MCF 10A (cell line): ENCODE measurements around the gene IRF6. TPM values are rescaled to one million over a fixed set of nuclear protein-coding genes. Genes with fewer than 3 reads are reported as not detected.
A peak's percentile ranks its signal among the peaks of the same experiment; 100 is the strongest.

Source experiments
- BruUV-seq: library from RNA; stranded (reverse); fragments of 400-500 nt; replicated peaks from 2 replicates; lab custom pipeline; 2021; lab: Mats Ljungman, UMichigan
- CTCF ChIA-PET: fragments of 300-600 bp; sonication (Branson Sonifier 250); formaldehyde crosslinking; extraction: SDS; loops from one replicate; lab custom pipeline; 2021; ENCODE audit warnings: antibody characterized with exemption, inconsistent platforms; lab: Yijun Ruan, JAX
- POLR2A ChIA-PET: fragments of 300-600, 350-650 bp; sonication (Branson Sonifier 250); formaldehyde crosslinking; extraction: SDS; loops from one replicate; lab custom pipeline; 2020; ENCODE audit warnings: antibody characterized with exemption, inconsistent platforms; lab: Yijun Ruan, JAX
- DNase-seq: peaks from one replicate; pipeline ENCODE4 v3.0.0-alpha.2; 2018; ENCODE audit not compliant: unreplicated experiment
- H3K27ac Mint-ChIP-seq: one replicate; pipeline ENCODE4 v1.8.0; 2022; ENCODE audit warnings: mild to moderate bottlenecking, low read depth, mixed read lengths; ENCODE audit not compliant: unreplicated experiment
- H3K27me3 Mint-ChIP-seq: one replicate; pipeline ENCODE4 v1.8.0; 2022; ENCODE audit warnings: mixed read lengths; ENCODE audit not compliant: insufficient read depth, unreplicated experiment
- H3K36me3 Mint-ChIP-seq: one replicate; pipeline ENCODE4 v1.8.0; 2022; ENCODE audit warnings: mild to moderate bottlenecking, moderate library complexity, mixed read lengths; ENCODE audit not compliant: insufficient read depth, unreplicated experiment
- H3K4me1 Mint-ChIP-seq: one replicate; pipeline ENCODE4 v1.8.0; 2022; ENCODE audit warnings: mixed read lengths; ENCODE audit not compliant: insufficient read depth, unreplicated experiment
- H3K4me3 Mint-ChIP-seq: one replicate; pipeline ENCODE4 v1.8.0; 2022; ENCODE audit warnings: mild to moderate bottlenecking, moderate library complexity, mixed read lengths; ENCODE audit not compliant: unreplicated experiment
- H3K9me3 Mint-ChIP-seq: one replicate; pipeline ENCODE4 v1.8.0; 2022; ENCODE audit warnings: mixed read lengths; ENCODE audit not compliant: unreplicated experiment
- CTCF ChIP-seq: fragments of 200-600 bp; IDR thresholded peaks from one replicate; pipeline ENCODE4 v1.8.0; 2022; ENCODE audit warnings: antibody characterized with exemption, mild to moderate bottlenecking; ENCODE audit not compliant: unreplicated experiment
- intact Hi-C: fragments of 100-400 bp; cut with micrococcal nuclease; formaldehyde crosslinking; loops from 2 replicates; pipeline ENCODE4 v1.14.1; 2022
- total RNA-seq: library from RNA; stranded (reverse); gene quantifications from 2 replicates; pipeline ENCODE4 v1.2.3, GENCODE V29; 2022

Gene IRF6
- total RNA-seq, 1 experiment from 2014 or later, result 106 TPM

- Mint-ChIP-seq H3K27ac (no peak overlapping the region), H3K4me3 (no peak overlapping the region), H3K27me3 (no peaks in the 10 kb centered on the region), H3K9me3 (no peaks in the 10 kb centered on the region), H3K36me3 (no peaks in the 10 kb centered on the region), H3K4me1 (peaks cover 54% of the 10 kb centered on the region)
- intact Hi-C loops, result no loop called here
- no peak for TF ChIP-seq CTCF
- ChIA-PET POLR2A (interaction anchor here (0.7 to 16.5 kb wide), 9 partner anchors 12 to 1963 kb away, joined by 3 to 1382 read pairs (median 4); partner anchors contain the start of genes C1orf74, LAMB3 and UTP25), CTCF (interaction anchor here (1.0 to 28.3 kb wide), 6 partner anchors 10 to 63 kb away, joined by 3 to 1144 read pairs (median 4); partner anchors contain the start of gene UTP25)
- no peak for DNase-seq
- no TSS peak for BruUV-seq
Measured at GRCh38 chr1:209810783-209811182, 4.8 kb upstream of the IRF6 start.

GRCh38 chr1:209809611-209810010, 3.7 kb upstream of the IRF6 start:
- intact Hi-C loops, result no loop called here

DNA sequence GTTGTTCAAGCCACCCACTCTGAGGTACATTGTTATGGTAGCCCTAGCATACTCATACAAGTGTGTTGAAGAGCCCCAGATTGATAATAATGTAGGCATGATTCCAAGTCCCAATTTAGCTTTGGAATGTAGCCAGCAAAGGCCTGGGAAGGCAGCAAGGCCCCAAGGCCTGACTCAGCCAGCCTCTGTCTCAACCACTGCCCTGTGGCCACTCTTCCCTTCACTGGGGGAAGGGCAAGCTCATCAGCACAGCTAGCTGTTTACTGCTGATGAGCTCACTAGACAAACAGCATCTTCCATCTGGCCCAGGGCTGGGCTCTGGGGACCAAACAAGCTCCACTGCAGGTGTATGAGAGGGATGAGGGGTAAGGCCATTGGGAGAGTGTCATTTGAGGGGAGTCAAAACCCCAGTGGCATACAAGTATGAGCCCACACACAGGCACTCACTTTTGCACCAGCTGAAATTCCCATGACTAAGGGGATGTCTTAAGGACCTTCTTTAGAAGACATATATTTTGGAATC, 2.2 kb upstream of the IRF6 start:
- no peak for TF ChIP-seq CTCF
- Mint-ChIP-seq H3K27me3 (no peaks in the 10 kb centered on the region), H3K27ac (peak overlapping the region; percentile 36), H3K9me3 (no peaks in the 10 kb centered on the region), H3K4me3 (no peak overlapping the region), H3K4me1 (peaks cover 62% of the 10 kb centered on the region), H3K36me3 (peaks cover 5% of the 10 kb centered on the region)
- no TSS peak for BruUV-seq
- CTCF ChIA-PET, result interaction anchor here (0.6 to 28.3 kb wide), 13 partner anchors 13 to 1883 kb away, joined by 3 to 1144 read pairs (median 4); partner anchors contain the start of gene UTP25
- POLR2A ChIA-PET, result interaction anchor here (0.6 to 16.5 kb wide), 18 partner anchors 8 to 1967 kb away, joined by 3 to 1382 read pairs (median 4); partner anchors contain the start of genes C1orf74, LAMB3 and UTP25
- intact Hi-C loops, result loop anchor here (1.0 kb wide), 2 partner anchors 8 to 15 kb away; no protein-coding TSS in a partner anchor
- peak; percentile 100 for DNase-seq

More at GRCh38 chr1:209809611-209810010, 3.7 kb upstream of the IRF6 start:
- DNase-seq, result peak; percentile 97
- no peaks in the 10 kb centered on the region for H3K36me3 Mint-ChIP-seq
- H3K9me3 Mint-ChIP-seq, result no peaks in the 10 kb centered on the region
- peak overlapping the region; percentile 71 for H3K27ac Mint-ChIP-seq
- TF ChIP-seq CTCF, result no peak
- peaks cover 49% of the 10 kb centered on the region for H3K4me1 Mint-ChIP-seq
- POLR2A ChIA-PET, result interaction anchor here (1.0 to 16.5 kb wide), 9 partner anchors 10 to 280 kb away, joined by 3 to 1382 read pairs (median 53); partner anchors contain the start of genes C1orf74, LAMB3 and UTP25
- no peaks in the 10 kb centered on the region for H3K27me3 Mint-ChIP-seq
- H3K4me3 Mint-ChIP-seq, result peak overlapping the region; percentile 22
- no TSS peak for BruUV-seq
- CTCF ChIA-PET, result interaction anchor here (0.6 to 28.3 kb wide), 8 partner anchors 9 to 1548 kb away, joined by 3 to 1144 read pairs (median 5); partner anchors contain the start of gene UTP25

GRCh38 chr1:209807509-209807908, 1.6 kb upstream of the IRF6 start:
- intact Hi-C loops, result no loop called here
- peaks cover 63% of the 10 kb centered on the region for H3K4me1 Mint-ChIP-seq
- no TSS peak for BruUV-seq
- peaks cover 5% of the 10 kb centered on the region for H3K36me3 Mint-ChIP-seq
- no peak for TF ChIP-seq CTCF
- peak overlapping the region; percentile 36 for H3K27ac Mint-ChIP-seq
- ChIA-PET POLR2A (interaction anchor here (0.6 to 16.5 kb wide), 18 partner anchors 7 to 1966 kb away, joined by 3 to 1382 read pairs (median 5); partner anchors contain the start of genes C1orf74, LAMB3 and UTP25), CTCF (interaction anchor here (0.6 to 28.3 kb wide), 10 partner anchors 12 to 1883 kb away, joined by 3 to 1144 read pairs (median 4); partner anchors contain the start of gene UTP25)
- no peak overlapping the region for H3K4me3 Mint-ChIP-seq
- no peaks in the 10 kb centered on the region for H3K9me3 Mint-ChIP-seq
- no peak for DNase-seq
- no peaks in the 10 kb centered on the region for H3K27me3 Mint-ChIP-seq
